Common myeloid progenitor, CD34-positive (primary cell): ENCODE measurements around the gene C9orf152.
"Not testable (repeated sequence)": the region's sequence is repeated elsewhere in the genome, so short reads cannot be mapped to it uniquely, and the experiment has no call there.

Experiments
- CTCF ChIA-PET: fragments of 350-600 bp; sonication (Branson Sonifier 250); formaldehyde crosslinking; loops from one replicate; lab custom pipeline; 2021; ENCODE audit warnings: antibody characterized with exemption; lab: Charles Lee
- POLR2A ChIA-PET: fragments of 350-600 bp; sonication (Branson Sonifier 250); formaldehyde crosslinking; loops from one replicate; lab custom pipeline; 2021; ENCODE audit warnings: antibody characterized with exemption; lab: Charles Lee
- DNase-seq, 3 donors: peaks; one replicate each; pipeline versions ENCODE4 v3.0.0 to v3.0.0-alpha.2; 2013
- H3K27ac ChIP-seq, 2 experiments: 1 replicate in 1 of 2; 2 replicates in 1 of 2; pipeline ENCODE4 v1.7.0; 2013; ENCODE audit warnings: inconsistent platforms in 2 of 2, low read length in 2 of 2, mild to moderate bottlenecking in 2 of 2, low read depth in 1 of 2, moderate library complexity in 1 of 2; ENCODE audit not compliant: severe bottlenecking in 2 of 2, insufficient read depth in 1 of 2, poor library complexity in 1 of 2
- H3K27me3 ChIP-seq, 5 experiments: replicated peaks in 2 of 5; 1 replicate in 3 of 5; 2 replicates in 2 of 5; pipeline versions ENCODE4 v1.6.1 to v1.7.0; 2013; ENCODE audit warnings: low read length in 4 of 5, mild to moderate bottlenecking in 2 of 5, moderate library complexity in 2 of 5, inconsistent platforms in 1 of 5; ENCODE audit not compliant: insufficient read depth in 5 of 5, control insufficient read depth in 4 of 5
- H3K36me3 ChIP-seq, 4 experiments: 1 replicate in 2 of 4; 2 replicates in 2 of 4; pipeline versions ENCODE4 v1.6.1 to v1.7.0; 2013; ENCODE audit warnings: low read length in 3 of 4, control low read depth in 1 of 4, mild to moderate bottlenecking in 1 of 4; ENCODE audit not compliant: control insufficient read depth in 4 of 4, insufficient read depth in 4 of 4
- H3K4me1 ChIP-seq, 4 experiments: 1 replicate in 3 of 4; 2 replicates in 1 of 4; pipeline versions ENCODE4 v1.6.1 to v1.7.1; 2013; ENCODE audit warnings: low read length in 3 of 4, mild to moderate bottlenecking in 3 of 4, control low read depth in 1 of 4, inconsistent platforms in 1 of 4, moderate library complexity in 1 of 4; ENCODE audit not compliant: control insufficient read depth in 4 of 4, insufficient read depth in 4 of 4; ENCODE audit errors: control extremely low read depth in 1 of 4
- H3K4me3 ChIP-seq, 7 experiments: 1 replicate in 4 of 7; 2 replicates in 3 of 7; pipeline versions ENCODE4 v1.5.1 to v1.7.0; 2013; ENCODE audit warnings: mild to moderate bottlenecking in 7 of 7, low read length in 6 of 7, moderate library complexity in 6 of 7, inconsistent platforms in 2 of 7, low read depth in 2 of 7, control low read depth in 1 of 7; ENCODE audit not compliant: insufficient read depth in 4 of 7, control insufficient read depth in 1 of 7; ENCODE audit errors: extremely low read depth in 1 of 7
- H3K9me3 ChIP-seq, 5 experiments: 1 replicate in 4 of 5; 2 replicates in 1 of 5; pipeline versions ENCODE4 v1.6.1 to v1.7.1; 2013; ENCODE audit warnings: low read length in 4 of 5, mild to moderate bottlenecking in 2 of 5, inconsistent platforms in 1 of 5, low read depth in 1 of 5, moderate library complexity in 1 of 5; ENCODE audit not compliant: control insufficient read depth in 4 of 5, insufficient read depth in 2 of 5; ENCODE audit errors: control extremely low read depth in 1 of 5
- WGBS: methylation state at CpG from one replicate; pipeline ENCODE4 v1.1.5; 2013; ENCODE audit not compliant: insufficient coverage; 5-methylcytosine and 5-hydroxymethylcytosine counted together

C9orf152 gene

DNA sequence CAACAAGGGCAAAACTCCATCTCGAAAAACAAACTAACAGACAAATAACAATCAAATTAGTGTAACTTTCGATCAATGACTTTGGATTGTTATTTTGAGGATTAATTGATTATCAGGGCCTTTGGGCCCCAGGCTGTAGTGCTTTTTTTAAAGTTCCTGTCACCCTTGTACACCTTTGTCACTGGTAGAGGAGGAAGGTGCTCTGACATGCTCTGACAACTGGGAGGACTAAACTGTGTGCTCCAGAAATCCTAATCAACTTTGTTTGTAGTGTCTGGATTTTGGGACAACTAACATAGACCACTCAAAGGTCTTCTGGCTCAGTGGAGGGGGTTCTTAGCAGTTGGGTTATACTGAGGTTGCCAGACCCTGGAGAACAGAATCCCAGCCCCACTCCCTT, 46.5 kb upstream of the C9orf152 start:
- CTCF ChIA-PET, result no interaction called here
- Histone ChIP-seq H3K27ac (peak overlapping the region; percentile 83 to 85), H3K27me3 (no peaks in the 10 kb centered on the region), H3K36me3 (peaks cover 5 to 25% (median 10%) of the 10 kb centered on the region in 4 experiments), H3K9me3 (no peaks in the 10 kb centered on the region), H3K4me1 (peaks cover 15 to 53% (median 40%) of the 10 kb centered on the region in 4 experiments), H3K4me3 (peak overlapping the region in 6 of 7 experiments; percentile 63 to 95 (median 88))
- POLR2A ChIA-PET, result no interaction called here
- DNase-seq, result no peak
- no CpG with 5 or more reads among the region's 2 CpGs for WGBS

DNA sequence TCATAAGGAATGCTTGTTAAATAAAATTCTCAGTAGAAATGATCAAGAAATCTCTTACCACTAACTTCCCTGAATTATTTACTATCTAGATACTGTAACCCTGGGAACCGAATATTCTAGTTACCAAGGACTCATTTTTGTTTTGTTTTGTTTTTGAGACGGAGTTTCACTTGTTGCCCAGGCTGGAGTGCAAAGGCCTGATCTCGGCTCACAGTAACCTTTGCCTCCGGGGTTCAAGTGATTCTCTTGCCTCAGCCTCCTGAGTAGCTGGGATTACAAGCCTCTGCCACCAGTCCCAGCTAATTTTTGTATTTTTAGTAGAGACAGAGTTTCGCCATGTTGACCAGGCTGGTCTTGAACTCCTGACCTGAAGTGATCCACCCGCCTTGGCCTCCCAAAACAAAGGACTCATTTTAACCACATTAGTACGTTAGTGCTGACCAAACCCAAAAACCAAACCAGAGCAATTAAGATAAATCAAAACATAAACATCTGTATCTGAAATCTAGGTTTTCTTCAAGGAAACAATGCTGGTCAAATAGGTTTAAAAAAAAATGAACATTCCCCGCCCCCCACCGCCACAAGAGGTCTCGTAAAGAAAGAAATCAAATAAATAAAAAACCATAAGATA, 44.7 kb upstream of the C9orf152 start:
- CTCF ChIA-PET, result no interaction called here
- POLR2A ChIA-PET, result no interaction called here

DNA sequence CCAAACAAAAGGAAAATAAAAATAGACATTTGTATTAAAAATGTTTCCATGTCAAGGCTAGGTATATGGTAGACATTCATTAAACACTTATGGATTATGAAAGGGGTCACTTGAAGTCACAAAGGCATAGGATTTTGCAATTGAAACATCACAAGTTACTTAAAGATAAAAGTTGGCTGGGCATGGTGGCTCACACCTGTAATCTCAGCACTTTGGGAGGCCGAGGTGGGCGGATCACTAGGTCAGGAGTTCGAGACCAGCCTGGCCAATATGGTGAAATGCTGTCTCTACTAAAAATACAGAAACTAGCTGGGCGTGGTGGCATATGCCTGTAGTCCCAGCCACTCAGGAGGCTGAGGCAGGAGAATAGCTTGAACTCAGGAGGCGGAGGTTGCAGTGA, 43.8 kb upstream of the C9orf152 start:
- H3K4me1 ChIP-seq, result peaks cover 2 to 33% (median 20%) of the 10 kb centered on the region in 4 experiments
- POLR2A ChIA-PET, H3K27me3 ChIP-seq, H3K9me3 ChIP-seq, DNase-seq, H3K4me3 ChIP-seq, CTCF ChIA-PET: not testable (repeated sequence)
- H3K27ac ChIP-seq, result peak overlapping the region; percentile 40 to 82
- peaks cover 15 to 45% (median 26%) of the 10 kb centered on the region in 4 experiments for H3K36me3 ChIP-seq
- 93% methylated on average over 4 of the region's 5 CpGs for WGBS

More for the DNA sequence above, 44.7 kb upstream of the C9orf152 start:
- H3K4me3 ChIP-seq, result peak overlapping the region in 1 of 7 experiments; percentile 8
- peak; percentile 27 to 78 (median 71) for DNase-seq
- no peaks in the 10 kb centered on the region for H3K27me3 ChIP-seq
- H3K9me3 ChIP-seq, result no peaks in the 10 kb centered on the region
- peaks cover 13 to 37% (median 21%) of the 10 kb centered on the region in 4 experiments for H3K36me3 ChIP-seq
- peak overlapping the region; percentile 54 to 82 for H3K27ac ChIP-seq
- WGBS, result 92% methylated on average over 2 of the region's 10 CpGs
- peaks cover 4 to 41% (median 29%) of the 10 kb centered on the region in 4 experiments for H3K4me1 ChIP-seq

DNA sequence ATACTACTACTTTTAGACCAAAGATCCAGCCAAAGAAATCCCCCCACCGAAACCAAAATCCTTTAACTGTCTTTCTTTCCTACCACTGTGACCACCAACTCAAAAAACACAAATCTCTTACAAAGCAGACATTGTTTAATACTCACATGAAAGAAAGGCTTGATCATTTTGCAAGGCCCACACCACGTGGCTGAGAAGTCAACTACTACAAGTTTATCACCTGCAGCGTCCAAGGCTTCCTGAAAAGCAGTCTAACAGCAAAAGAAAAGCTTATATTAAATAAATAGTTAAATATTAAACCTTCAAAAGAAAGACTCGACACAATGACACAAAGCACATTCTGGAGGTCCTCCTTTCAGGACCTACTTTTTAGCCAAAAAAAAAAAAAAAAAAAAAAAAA, 43.3 kb upstream of the C9orf152 start:
- Histone ChIP-seq H3K27me3 (no peaks in the 10 kb centered on the region), H3K36me3 (peaks cover 17 to 50% (median 29%) of the 10 kb centered on the region in 4 experiments), H3K9me3 (no peaks in the 10 kb centered on the region), H3K27ac (peak overlapping the region in 1 of 2 experiments; percentile 38), H3K4me1 (peaks cover 2 to 33% (median 20%) of the 10 kb centered on the region in 4 experiments), H3K4me3 (no peak overlapping the region)
- no peak for DNase-seq
- POLR2A ChIA-PET, result no interaction called here
- 100% methylated on average over 1 of the region's 4 CpGs for WGBS
- CTCF ChIA-PET, result interaction anchor here (1.0 kb wide), 1 partner anchor 9 kb away, joined by 3 read pairs; no protein-coding TSS in a partner anchor

- DNase-seq, result no peak
- Histone ChIP-seq H3K36me3 (peaks cover 17 to 59% (median 34%) of the 10 kb centered on the region in 4 experiments), H3K4me3 (no peak overlapping the region), H3K27me3 (no peaks in the 10 kb centered on the region), H3K9me3 (no peaks in the 10 kb centered on the region), H3K4me1 (peaks cover 2 to 28% (median 12%) of the 10 kb centered on the region in 4 experiments), H3K27ac (no peak overlapping the region)
- ChIA-PET POLR2A (no interaction called here), CTCF (no interaction called here)
- 100% methylated on average over 1 of the region's 4 CpGs for WGBS
These were observed 41.6 kb upstream of the C9orf152 start for GRCh38 chr9:110249603-110250002.

DNA sequence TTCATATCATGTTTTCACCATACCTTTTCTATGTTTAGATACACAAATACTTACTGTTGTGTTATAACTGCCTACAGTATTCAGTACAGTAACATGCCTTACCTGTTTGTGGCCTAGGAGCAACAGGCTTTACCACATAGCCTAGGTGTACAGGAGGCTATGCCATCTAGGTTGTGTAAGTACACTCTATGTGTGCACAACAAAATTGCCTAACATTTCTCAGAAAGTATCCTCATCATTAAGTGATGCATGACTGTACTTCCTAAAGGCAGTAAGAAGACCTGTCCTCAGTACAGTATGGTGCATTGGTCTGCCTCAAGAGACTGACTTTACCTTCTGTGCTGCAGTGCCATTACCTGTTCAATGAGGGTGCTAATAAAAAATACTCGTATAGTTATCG, 40.4 kb upstream of the C9orf152 start:
- Histone ChIP-seq H3K36me3 (peaks cover 19 to 62% (median 39%) of the 10 kb centered on the region in 4 experiments), H3K27ac (no peak overlapping the region), H3K4me1 (peaks cover 0 to 16% (median 3%) of the 10 kb centered on the region in 4 experiments), H3K9me3 (no peaks in the 10 kb centered on the region), H3K27me3 (no peaks in the 10 kb centered on the region), H3K4me3 (no peak overlapping the region)
- CTCF ChIA-PET, result no interaction called here
- DNase-seq, result no peak
- 100% methylated on average over 2 of the region's 2 CpGs for WGBS
- POLR2A ChIA-PET, result no interaction called here

- H3K4me3 ChIP-seq, result no peak overlapping the region
- POLR2A ChIA-PET, result interaction anchor here (0.9 kb wide), 1 partner anchor 18 kb away, joined by 4 read pairs; no protein-coding TSS in a partner anchor
- peaks cover 24 to 73% (median 50%) of the 10 kb centered on the region in 4 experiments for H3K36me3 ChIP-seq
- peaks cover 0 to 2% (median 0%) of the 10 kb centered on the region in 4 experiments for H3K4me1 ChIP-seq
- no peaks in the 10 kb centered on the region for H3K9me3 ChIP-seq
- H3K27me3 ChIP-seq, result no peaks in the 10 kb centered on the region
- 96% methylated on average over 5 of the region's 6 CpGs for WGBS
- H3K27ac ChIP-seq, result no peak overlapping the region
- CTCF ChIA-PET, result no interaction called here
- DNase-seq, result no peak
These were observed 38.3 kb upstream of the C9orf152 start for GRCh38 chr9:110246214-110246613.
